Neural cell (in vitro differentiated cells): ENCODE data around the gene ATF6B. TPM values are rescaled to one million over a fixed set of nuclear protein-coding genes. Genes with fewer than 3 reads are reported as not detected.

Experiments
- H2AFZ ChIP-seq: fragments of 200-600, 300-800 bp; sonication (generic), shearing (Covaris generic); 2 replicates; pipeline ENCODE4 v1.6.0; 2014; ENCODE audit warnings: low read depth, mild to moderate bottlenecking, antibody characterized with exemption, low read length, moderate library complexity
- H3F3A ChIP-seq: fragments of 200-600 bp; shearing (Covaris generic); 2 replicates; pipeline ENCODE4 v1.6.1; 2016; ENCODE audit warnings: mild to moderate bottlenecking, moderate library complexity, mixed read lengths, antibody characterized with exemption, low read length; ENCODE audit not compliant: insufficient read depth, poor library complexity, severe bottlenecking
- H3K27ac ChIP-seq: fragments of 200-600, 300-800 bp; sonication (generic), shearing (Covaris generic); 2 replicates; pipeline ENCODE4 v1.5.1; 2014; ENCODE audit warnings: mild to moderate bottlenecking, low read length, moderate library complexity
- H3K27me3 ChIP-seq: fragments of 300-800, 200-600 bp; sonication (generic), shearing (Covaris generic); 2 replicates; pipeline ENCODE4 v1.6.0; 2014; ENCODE audit warnings: mild to moderate bottlenecking, low read depth, low read length, moderate library complexity; ENCODE audit not compliant: insufficient read depth
- H3K36me3 ChIP-seq: fragments of 300-800, 200-600 bp; sonication (generic), shearing (Covaris generic); 2 replicates; pipeline ENCODE4 v1.5.1; 2014; ENCODE audit warnings: mild to moderate bottlenecking, antibody characterized with exemption, low read length, moderate library complexity; ENCODE audit not compliant: insufficient read depth
- H3K4me2 ChIP-seq: fragments of 300-800, 200-600 bp; sonication (generic), shearing (Covaris generic); 2 replicates; pipeline ENCODE4 v1.6.0; 2014; ENCODE audit warnings: mild to moderate bottlenecking, low read length
- H3K4me3 ChIP-seq: fragments of 300-800, 200-600 bp; sonication (generic), shearing (Covaris generic); 2 replicates; pipeline ENCODE4 v1.5.1; 2014; ENCODE audit warnings: mild to moderate bottlenecking, low read length, moderate library complexity
- H3K79me2 ChIP-seq: fragments of 200-600 bp; shearing (Covaris generic); replicated peaks from 2 replicates; pipeline ENCODE4 v1.6.0; 2014; ENCODE audit warnings: mild to moderate bottlenecking, low read length, moderate library complexity; ENCODE audit not compliant: insufficient read depth
- H3K9ac ChIP-seq: fragments of 300-800, 200-600 bp; sonication (generic), shearing (Covaris generic); 2 replicates; pipeline ENCODE4 v1.6.1; 2016; ENCODE audit warnings: mild to moderate bottlenecking, low read length, mixed read lengths
- H3K9me2 ChIP-seq: fragments of 200-600 bp; shearing (Covaris generic); 2 replicates; pipeline ENCODE4 v1.6.1; 2016; ENCODE audit warnings: mild to moderate bottlenecking, low read length, mixed read lengths; ENCODE audit not compliant: insufficient read depth
- H3K9me3 ChIP-seq: fragments of 200-600, 300-800 bp; sonication (generic), shearing (Covaris generic); 2 replicates; pipeline ENCODE4 v1.6.1; 2016; ENCODE audit warnings: mild to moderate bottlenecking, mixed run types, low read length, moderate library complexity, mixed read lengths
- H4K20me1 ChIP-seq: fragments of 200-600 bp; shearing (Covaris generic); 2 replicates; pipeline ENCODE4 v1.6.1; 2016; ENCODE audit warnings: mild to moderate bottlenecking, mixed run types; ENCODE audit not compliant: insufficient read depth
- CTCF ChIP-seq: fragments of 450-650 bp; IDR thresholded peaks from 2 replicates; pipeline ENCODE4 v1.5.1; 2014; ENCODE audit warnings: antibody characterized with exemption, mild to moderate bottlenecking, moderate library complexity; ENCODE audit not compliant: poor library complexity, severe bottlenecking
- EP300 ChIP-seq: fragments of 450-650 bp; conservative IDR thresholded peaks from 2 replicates; pipeline ENCODE4 v1.6.1; 2014; ENCODE audit warnings: antibody characterized with exemption, mild to moderate bottlenecking, moderate library complexity; ENCODE audit not compliant: poor library complexity, severe bottlenecking
- EZH2 ChIP-seq: fragments of 200-600, 300-800 bp; shearing (Covaris generic), sonication (generic); IDR thresholded peaks from 2 replicates; pipeline ENCODE4 v1.6.1; 2014; ENCODE audit warnings: antibody characterized with exemption, low read length, borderline replicate concordance, mild to moderate bottlenecking; ENCODE audit not compliant: insufficient read depth, poor library complexity, severe bottlenecking
- MXI1 ChIP-seq: fragments of 450-650 bp; conservative IDR thresholded peaks from 2 replicates; pipeline ENCODE4 v1.6.1; 2014; ENCODE audit warnings: antibody characterized with exemption, mild to moderate bottlenecking; ENCODE audit not compliant: poor library complexity, severe bottlenecking
- POLR2AphosphoS5 ChIP-seq: IDR thresholded peaks from 2 replicates; pipeline ENCODE4 v1.6.1; 2012
- RAD21 ChIP-seq: fragments of 450-650 bp; conservative IDR thresholded peaks from 2 replicates; pipeline ENCODE4 v1.6.1; 2014; ENCODE audit warnings: antibody characterized with exemption, mild to moderate bottlenecking, moderate library complexity
- REST ChIP-seq: IDR thresholded peaks from 2 replicates; pipeline ENCODE4 v1.6.1; 2012; ENCODE audit warnings: borderline replicate concordance
- SMC3 ChIP-seq: fragments of 450-650 bp; conservative IDR thresholded peaks from 2 replicates; pipeline ENCODE4 v1.6.1; 2014; ENCODE audit warnings: antibody characterized with exemption, mild to moderate bottlenecking, moderate library complexity; ENCODE audit not compliant: poor library complexity
- TAF1 ChIP-seq: IDR thresholded peaks from 2 replicates; pipeline ENCODE4 v1.6.1; 2012; ENCODE audit warnings: low read depth
- polyA plus RNA-seq: library from polyadenylated mRNA; depleted of rRNA; stranded (reverse); fragments of >200 nt; gene quantifications from 2 replicates; pipeline ENCODE4 v1.2.3, GENCODE V29; 2014

ATF6B gene
- polyA plus RNA-seq, 1 donor from 2014 or later, result 44.3 TPM

- Histone ChIP-seq H3K79me2 (no peaks in the 10 kb centered on the region), H3K9me3 (no peaks in the 10 kb centered on the region), H3K27me3 (no peaks in the 10 kb centered on the region), H3K9me2 (no peaks in the 10 kb centered on the region), H3F3A (no peaks in the 10 kb centered on the region), H4K20me1 (no peaks in the 10 kb centered on the region), H3K27ac (no peak overlapping the region), H2AFZ (no peak overlapping the region), H3K4me3 (no peak overlapping the region), H3K9ac (no peak overlapping the region), H3K36me3 (no peaks in the 10 kb centered on the region), H3K4me2 (no peak overlapping the region)
- TF ChIP-seq TAF1 (no peak), CTCF (no peak), RAD21 (no peak), MXI1 (no peak), SMC3 (no peak), REST (no peak), EZH2 (no peak), EP300 (no peak), POLR2AphosphoS5 (no peak)
Measured at GRCh38 chr6:32108727-32109113, 19.3 kb downstream of the ATF6B start.

GRCh38 chr6:32108094-32108627 is 19.9 kb downstream of the ATF6B start:
- no peak overlapping the region for H3K4me3 ChIP-seq
- TF ChIP-seq POLR2AphosphoS5 (peak; percentile 7), CTCF (no peak)
- H3K27ac ChIP-seq, result no peak overlapping the region
- no peak overlapping the region for H3K9ac ChIP-seq
- no peak overlapping the region for H3K4me2 ChIP-seq
- H3K36me3 ChIP-seq, result no peaks in the 10 kb centered on the region
- no peaks in the 10 kb centered on the region for H3K9me3 ChIP-seq
- no peaks in the 10 kb centered on the region for H3K79me2 ChIP-seq
- no peaks in the 10 kb centered on the region for H4K20me1 ChIP-seq
- no peak overlapping the region for H2AFZ ChIP-seq
- no peaks in the 10 kb centered on the region for H3K27me3 ChIP-seq
- no peaks in the 10 kb centered on the region for H3K9me2 ChIP-seq
- H3F3A ChIP-seq, result no peaks in the 10 kb centered on the region
